CD4-positive, alpha-beta T cell treated with Interleukin-6 at 100 ng/mL for 8 hours (primary cell): ENCODE results near the gene HSPB8.

Experiments used
- DNase-seq: peaks from one replicate; pipeline ENCODE4 v3.0.0-alpha.2; 2020; ENCODE audit warnings: mixed read lengths, low spot score

The HSPB8 gene

DNA sequence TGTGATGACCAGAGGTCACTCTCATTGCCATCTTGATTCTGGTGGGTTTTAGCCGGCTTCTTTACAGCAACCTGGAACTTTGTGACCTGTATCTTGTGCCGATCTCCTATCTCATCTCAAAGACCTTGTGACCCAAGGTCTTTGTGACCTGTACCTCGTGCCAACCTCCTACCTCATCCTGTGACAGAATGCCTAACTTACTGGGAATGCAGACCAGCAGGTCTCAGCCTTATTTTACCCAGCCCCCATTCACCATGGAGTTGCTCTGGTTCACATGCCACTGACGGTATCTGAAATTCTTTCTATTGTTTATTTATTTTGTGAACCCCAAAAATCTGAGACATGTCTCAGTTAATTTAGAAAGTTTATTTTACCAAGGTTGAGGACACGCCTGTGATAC, 7.4 kb upstream of the HSPB8 start:
- DNase-seq: no peak

DNA sequence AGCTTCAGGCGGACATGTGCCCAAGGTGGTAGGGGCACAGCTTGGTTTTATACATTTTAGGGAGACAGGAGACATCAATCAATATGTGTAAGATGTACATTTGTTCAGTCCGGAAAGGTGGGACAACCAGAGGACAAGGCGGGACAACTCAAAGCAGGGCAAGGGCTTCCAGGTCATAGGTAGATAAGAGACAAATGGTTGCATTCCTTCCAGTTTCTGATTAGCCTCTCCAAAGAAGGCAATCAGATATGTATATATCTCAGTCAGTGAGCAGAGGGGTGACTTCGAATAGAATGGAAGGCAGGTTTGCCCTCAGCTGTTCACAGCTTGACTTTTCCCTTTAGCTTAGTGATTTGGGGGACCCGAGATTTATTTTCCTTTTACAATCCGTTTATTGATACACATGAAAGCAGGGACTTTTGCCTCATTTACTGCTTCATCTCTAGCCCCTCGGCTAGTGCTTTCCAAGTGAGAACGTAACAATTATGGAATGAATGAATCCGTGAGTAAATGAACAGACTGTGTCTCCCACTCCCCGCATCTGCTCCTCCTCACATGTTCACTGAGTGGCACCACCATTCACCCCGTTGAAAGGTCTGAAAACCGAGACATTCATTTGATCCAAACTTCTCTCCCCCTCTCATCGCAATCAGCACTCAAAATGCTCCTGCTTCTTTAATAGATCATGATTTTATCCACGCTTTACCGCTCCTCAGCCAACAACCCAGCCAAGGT, 6.9 kb upstream of the HSPB8 start:
- no peak for DNase-seq

DNA sequence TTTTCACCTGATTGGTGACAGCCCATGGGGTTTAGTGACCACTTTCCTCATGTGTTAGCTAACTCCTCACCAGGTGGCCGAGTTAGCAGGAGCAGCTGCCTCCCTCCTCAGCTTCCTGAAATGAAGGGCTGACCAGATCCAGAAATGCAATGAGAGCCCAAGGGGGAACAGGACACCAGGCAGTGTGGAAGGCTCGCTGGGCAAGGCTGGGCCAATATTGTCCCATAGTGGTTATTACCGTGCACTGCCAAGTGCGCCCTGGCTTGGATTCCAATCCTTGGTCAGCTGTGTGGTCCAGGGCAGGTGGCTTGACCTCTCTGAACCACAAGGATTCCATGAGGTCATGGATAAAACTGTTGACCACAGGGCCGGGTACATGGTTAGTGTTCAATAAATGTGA, 3.6 kb upstream of the HSPB8 start:
- no peak for DNase-seq

DNA sequence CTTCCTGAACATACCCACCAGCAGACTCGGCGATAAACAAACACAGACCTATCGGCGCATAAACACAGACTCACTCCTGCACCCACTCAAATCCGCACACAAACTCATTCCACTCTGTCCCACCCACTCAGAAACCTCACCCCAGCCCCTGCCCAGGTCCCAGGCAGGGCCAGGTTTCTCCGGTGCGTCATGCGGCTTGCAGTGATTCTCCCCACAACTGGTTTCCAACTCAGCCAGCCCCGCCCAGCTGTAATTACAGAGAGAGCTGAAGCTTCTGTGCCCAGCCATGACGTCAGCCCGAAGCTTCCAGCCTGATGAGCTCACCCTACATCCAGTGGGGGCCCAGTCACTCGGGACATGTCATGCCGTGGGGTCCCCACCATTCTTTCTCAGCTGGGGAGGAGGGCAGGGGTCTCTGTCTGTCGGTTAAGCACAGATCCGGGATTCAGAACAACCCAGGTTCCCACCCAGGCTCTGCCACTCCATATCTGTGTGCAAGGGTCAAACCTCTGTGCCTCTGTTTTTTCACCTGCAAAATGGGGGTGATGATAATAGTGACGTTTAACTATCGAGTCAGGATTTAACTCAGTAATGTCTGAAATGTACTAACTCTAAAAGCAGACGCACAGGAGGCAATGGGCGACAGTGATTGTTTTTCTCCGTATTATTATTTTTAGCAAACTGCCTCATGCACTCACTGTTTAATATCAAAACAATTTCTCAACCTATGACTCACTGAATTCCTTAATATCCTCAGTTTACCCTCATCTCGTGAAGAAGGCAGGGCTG, 2.3 kb upstream of the HSPB8 start:
- DNase-seq: no peak

DNA sequence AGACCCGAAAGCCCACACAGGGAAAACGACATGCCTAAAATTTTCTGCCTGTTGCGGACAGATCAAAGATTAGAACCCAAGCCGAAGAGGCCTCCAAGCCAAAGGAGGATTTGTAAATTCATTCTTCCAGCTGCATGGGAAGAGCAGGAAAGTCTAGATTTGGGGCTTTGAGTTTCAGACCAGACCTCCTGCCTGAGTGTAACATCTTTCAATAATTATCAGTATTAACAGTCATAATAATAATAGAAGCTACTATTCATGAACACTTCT, 1.7 kb upstream of the HSPB8 start:
- no peak for DNase-seq

DNA sequence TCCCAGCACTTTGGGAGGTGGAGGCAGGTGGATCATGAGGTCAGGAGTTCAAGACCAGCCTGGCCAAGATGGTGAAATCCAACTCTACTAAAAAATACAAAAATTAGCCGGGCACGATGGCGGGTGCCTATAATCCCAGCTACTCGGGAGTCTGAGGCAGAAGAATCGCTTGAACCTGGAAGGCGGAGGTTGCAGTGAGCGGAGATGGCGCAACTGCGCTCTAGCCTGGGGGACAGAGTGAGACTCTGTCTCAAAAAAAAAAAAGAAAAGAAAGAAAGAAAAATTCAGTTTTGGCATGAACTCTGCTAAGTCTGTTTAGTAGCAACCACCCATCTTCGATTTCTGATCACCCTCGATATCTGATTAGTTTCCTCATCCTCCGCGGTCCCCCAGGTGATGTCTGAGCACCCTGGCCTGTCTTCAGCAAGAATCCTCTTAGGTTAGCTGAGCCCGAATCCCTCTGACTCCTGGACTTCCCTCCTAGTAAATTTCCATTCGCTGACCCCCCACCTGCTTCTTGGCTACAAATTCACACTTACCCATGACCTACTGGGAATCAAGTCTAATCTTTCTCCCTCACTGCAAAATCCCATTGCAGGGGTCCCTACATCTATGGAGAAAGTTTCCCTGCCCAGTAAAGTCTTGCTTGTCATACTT, 879 bp upstream of the HSPB8 start:
- DNase-seq: no peak

DNA sequence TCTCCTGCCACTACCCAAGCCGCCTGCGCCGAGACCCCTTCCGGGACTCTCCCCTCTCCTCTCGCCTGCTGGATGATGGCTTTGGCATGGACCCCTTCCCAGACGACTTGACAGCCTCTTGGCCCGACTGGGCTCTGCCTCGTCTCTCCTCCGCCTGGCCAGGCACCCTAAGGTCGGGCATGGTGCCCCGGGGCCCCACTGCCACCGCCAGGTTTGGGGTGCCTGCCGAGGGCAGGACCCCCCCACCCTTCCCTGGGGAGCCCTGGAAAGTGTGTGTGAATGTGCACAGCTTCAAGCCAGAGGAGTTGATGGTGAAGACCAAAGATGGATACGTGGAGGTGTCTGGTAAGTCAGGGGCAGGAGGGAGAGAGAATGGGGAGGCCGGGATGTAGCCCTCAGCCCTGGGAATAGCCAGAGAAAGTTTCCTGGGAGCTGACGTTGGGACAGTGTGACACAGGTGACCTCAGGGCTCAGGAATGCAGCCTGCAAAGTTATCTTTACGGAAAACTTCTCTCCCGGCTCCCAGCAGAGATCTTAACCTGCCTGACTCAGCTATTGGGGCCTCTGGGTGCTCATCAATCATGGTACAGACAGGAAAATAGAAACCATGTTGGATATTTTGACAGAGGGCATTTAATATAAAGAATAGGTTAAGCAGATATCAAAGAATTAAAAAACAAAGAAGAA, 747 bp downstream of the HSPB8 start:
- no peak for DNase-seq

DNA sequence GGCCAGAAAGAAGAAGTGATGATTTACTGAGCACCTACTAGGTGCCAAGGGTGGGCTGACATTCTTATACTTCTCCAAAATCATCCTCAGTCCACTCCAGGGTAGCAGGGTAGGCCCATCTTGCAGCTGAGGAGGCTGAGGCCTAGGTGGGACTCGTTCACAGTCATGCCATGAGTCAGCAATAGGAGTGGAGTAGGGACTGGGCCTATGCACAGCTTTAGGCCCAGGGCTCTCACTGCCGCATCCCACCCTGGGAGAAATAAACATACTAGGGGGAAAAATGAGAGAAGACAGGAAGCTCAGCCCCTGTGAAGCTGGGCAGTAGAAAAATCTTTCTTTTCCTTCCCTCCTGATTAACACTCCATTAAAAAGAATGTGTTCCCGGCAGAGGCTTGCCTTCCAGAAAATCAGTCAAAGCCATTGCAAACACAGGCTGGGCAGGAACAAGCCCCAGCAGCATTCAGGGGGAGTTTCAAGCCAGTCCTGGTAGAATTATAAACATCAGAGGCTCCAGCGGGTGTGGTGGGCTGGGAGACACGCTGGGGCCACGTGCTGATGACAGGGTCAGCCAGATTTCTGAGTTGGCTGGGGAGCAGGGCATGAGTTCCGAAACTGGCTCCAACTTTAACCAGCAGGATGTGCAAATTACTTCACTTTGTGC, 1.8 kb downstream of the HSPB8 start:
- no peak for DNase-seq

DNA sequence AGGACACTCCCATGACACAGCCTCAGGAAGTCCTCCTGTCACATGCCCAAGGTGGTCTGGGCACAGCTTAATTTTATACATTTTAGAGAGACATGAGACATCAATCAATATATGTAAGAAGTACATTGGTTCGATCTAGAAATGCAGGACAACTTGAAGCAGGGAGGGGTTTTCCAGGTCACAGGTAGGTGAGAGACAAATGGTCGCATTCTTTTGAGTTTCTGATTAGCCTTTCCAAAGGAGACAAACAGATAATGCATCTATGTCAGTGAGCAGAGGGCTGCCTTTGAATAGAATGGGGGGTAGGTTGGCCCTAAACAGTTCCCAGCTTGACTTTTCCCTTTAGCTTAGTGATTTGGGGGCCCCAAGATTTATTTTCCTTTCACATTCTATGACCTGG, 2.5 kb downstream of the HSPB8 start:
- DNase-seq: no peak

DNA sequence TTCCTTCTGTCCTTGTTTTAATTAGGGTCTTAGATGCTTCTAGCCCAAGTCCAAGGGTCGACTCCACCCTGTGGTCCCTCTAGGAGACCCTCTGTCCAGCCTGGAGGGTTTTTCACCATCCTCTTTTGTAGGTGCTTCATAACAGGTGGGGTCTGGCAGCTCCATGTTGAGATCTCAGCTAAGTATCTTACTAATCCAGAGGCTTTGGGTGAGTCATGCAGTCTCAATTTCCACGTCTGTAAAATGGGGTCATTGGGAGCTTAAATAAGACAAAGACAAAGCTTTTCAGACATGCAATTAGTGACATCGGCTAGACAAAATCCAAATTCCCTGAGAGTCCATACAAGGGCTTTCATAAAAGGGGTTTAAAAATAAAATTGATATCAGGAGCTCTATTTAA, 3.2 kb downstream of the HSPB8 start:
- DNase-seq: no peak

DNA sequence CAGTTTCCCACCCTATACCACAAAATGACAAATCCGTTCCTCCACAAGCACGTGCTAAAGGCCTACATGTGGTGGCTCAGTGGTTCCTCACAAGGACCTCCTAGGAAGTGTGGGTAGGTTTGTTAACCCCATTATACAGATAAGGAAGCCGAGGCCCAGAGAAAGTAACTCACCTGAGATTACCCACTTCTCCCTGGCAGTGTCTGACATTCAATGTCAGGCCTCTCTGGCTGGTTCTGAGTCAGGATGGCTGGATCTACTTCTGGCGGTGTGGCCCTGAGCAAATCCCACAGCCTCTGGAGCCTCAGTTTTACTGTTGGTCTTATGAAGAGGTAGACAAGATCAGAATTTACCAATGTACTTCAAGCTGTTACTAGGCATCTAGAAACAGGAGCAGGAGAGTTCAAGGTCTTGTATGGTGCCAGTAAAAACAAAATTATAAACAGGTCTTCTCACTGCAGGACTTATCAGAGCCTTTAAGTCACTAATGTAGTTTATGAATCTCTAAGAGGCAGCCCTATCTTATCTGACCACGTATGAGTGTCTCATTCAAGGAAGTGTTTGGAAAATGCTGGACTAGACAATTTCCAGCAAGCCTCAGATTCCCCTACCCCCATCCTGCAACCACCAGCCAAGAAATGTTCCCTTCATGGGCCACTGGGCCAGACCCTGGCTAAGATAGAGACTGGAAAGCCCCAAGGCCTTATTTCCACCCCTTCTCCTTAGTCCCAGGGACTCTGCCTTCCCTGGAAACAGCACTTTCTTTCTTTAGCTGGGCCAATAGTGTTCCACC, 4.2 kb downstream of the HSPB8 start:
- no peak for DNase-seq

DNA sequence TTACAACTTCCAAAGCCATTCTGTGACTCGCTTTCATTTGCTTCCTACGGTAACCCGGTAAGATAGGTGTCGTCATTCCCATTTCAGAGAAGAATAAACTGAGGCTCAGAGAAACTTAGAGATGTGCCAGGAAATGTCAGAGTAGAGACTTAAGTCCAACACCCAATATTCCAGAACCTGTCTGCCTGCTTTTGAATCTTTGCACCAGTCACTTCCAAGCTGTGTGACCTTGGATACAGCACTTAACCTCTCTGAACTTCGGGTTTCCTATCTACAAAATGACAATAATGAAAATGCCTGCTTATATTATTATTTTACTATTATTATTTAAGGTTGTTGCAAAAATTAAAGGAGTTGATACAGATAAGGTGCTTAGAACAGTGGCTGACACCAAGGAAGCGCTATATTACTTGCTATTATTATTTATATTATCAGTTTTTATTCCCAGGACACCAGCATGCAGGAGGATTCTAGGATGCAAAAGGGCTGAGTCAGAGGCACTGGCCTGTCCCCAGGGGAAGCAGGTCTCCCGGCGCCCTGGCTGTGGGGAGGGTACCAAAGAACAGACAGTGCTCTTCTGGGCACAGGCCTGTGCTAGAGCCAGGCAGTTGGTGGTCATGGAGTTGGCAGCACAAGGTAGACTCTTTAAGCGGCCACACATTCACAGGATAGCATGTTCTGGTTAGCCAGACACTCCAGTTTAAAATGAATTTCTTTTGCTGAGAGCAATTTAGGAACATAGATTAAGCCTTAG, 5.4 kb downstream of the HSPB8 start:
- DNase-seq: no peak

DNA sequence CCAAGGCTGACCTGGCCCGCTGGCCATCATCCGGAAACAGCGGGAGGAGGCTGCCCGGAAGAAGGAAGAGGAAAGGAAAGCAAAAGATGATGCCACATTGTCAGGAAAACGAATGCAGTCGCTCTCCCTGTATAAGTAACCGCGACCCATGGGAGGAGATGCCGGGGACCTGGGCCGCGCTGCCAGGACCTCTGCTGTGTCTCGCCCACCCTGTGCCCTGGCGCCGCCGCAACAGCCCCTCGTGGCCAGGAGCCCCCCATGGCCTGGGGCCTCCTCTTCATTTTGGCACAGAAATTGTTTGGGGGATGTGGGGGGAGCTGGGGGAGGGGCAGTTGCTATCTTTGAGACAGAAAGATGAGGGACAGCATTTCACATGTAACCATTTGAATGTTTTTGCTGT, 16.5 kb downstream of the HSPB8 start:
- no peak for DNase-seq

DNA sequence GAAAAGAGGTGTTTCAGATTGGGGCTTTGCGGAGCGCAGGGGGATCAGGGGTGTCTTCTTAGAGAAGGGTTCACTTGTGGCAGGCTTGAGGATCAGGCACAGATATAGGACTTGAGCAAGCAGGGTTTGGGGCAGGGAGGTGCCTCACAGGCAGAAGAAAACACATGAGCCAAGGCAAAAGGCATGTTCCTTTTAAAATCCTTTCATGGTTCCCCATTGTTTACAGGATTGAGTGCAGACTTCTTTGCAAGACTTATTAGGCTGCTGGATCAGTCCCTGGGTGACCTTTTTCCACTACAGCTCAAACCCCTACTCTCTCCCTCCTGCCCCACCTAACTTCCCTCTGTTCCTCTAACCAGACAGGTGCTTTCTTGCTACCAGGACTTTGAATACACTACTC, 19.7 kb downstream of the HSPB8 start:
- DNase-seq: no peak

DNA sequence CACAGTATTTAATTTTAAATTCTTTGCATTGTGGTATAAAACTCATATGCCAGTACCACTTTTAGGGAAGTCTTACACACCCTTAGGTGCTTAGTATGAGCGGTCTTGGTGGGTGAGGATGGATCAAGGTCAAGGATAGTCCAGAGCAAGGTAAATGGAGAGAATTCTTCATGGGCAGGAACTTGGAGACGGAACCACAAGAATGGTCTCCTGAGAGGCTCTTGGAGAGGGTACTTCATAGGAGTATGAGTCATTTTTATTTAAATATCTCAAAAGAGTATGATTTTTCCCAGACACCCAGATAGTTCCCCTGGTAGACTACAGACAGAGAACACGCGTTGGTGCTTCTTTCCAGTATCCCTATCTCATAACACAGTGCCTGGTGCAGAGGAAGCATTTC, 21.9 kb downstream of the HSPB8 start:
- DNase-seq: no peak

DNA sequence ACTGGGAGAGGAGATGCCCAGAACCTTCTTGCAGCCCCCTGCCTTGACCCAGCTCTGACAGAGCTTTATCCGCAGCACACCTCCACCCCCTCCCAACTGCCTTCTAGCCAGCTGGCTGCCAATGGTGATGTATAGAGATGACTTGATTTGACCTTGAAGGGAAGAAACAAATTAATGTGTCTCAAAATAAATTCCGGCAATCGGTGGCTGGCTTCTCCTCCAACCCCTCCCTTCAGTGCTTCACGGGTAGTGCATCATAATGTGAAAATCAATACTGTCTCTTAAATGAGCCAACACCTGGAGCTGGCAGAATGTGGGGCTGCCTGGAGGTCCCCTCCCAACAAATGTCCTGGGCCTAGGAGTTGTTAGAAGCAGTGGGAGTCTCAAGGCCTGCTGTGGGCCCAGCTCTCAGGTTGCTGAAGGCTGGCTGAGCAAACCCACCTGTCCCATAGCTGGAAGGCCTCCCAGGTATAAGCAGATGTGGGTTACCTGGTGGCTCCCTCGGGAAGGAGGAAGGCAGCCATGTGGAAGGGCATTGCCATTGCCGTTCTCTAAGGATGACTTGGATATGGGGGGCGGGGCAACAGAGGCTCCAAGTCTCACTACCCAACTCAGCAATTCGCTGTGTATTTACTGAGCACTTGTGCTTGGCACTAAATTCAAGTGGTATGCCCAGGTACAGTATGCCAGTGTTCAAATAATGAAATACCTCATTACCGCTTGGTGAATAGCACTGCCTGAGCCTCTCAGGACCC, 23.2 kb downstream of the HSPB8 start:
- no peak for DNase-seq

DNA sequence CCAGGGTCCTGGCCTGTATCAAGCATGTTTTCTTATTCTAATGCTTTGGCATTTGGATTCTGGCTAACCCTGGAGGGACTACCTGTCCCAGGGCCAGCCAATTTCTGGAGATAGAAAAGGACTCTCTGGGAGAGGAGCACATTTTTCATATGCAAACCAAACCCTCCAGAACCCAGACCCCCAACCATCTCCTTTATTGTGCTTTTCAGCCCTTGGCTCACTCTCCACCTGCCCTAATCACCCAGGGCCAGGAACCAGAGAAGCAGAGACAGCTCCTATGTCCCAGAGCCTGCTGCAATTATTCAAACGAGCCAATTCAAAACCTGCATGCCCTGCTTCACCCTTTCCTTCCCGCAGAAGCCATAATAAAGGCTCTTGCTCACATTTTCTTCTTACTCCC, 23.8 kb downstream of the HSPB8 start:
- DNase-seq: no peak

DNA sequence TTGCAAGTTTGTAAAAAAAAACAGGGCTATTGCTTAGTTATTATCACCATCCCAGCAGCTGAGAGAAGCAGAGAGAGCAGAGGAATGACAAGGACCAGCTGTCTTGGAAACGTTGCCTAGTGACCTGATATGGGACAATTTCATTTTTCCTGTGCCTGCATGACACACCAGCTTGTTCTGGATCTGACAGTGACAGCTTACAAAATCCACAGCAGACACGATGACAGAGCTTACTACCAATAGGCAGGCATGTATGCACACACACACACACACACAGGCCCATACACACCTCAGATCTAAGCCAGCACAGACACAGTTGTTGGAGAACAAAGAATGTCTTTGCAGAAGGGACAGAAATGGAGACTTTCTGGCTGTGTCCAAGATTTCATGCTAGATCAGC, 25.4 kb downstream of the HSPB8 start:
- no peak for DNase-seq

DNA sequence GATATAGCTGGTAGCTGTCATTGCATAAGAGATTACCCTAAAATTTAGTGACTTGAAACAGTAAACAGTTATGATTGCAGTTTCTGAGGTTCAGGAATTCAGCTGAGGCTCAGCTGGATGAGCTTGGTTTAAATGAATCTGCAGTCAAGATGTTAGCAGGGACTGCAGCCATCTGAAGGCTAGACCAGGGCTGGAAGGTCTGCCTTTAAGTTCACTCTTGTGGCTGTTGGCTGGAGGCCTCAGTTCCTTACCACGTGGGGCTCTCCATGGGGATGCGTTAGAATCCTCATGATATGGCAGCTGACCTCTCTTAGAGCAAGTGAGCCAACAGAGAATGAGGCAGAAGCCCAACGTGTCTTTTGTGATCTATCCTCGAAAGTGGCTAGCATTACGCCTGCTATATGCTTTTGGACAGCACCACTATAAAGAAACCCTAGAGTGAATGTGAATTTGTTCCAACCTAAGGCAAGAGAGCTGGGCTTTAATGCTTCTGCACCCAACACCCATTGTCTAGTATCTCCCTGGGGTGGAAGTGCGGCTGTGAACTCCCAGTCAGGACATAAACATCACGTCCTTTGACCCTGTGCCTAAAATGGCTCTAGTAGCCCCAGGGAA, 26.0 kb downstream of the HSPB8 start:
- DNase-seq: no peak
